ENCODE data around the gene BCL6.

Gene BCL6

DNA sequence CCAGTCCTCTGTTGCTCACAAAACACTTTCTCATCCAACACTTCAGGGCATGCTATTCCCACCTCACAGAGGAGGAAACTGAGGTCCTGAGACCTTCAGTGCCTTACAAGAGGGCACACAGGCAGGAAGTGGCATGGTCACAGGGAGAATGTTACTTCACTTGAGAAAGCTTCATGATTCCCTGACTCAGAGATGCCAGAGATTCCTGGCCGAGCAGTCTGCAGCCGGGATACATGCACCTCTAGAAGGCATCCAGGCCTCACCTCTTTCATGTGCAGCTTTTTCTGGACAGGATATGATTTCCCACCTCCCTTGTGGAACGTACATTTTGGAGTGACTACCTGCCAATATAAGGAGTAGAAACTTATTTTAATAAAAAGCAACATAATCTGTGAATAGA lies 72.3 kb downstream of the BCL6 start:
- DNase-seq (ENCODE audit: low spot score) = no peak
